UCSD-AML1 (cell line): ENCODE measurements around the gene SIRPA.
"Not testable (repeated sequence)": the region's sequence is repeated elsewhere in the genome, so short reads cannot be mapped to it uniquely, and the experiment has no call there.

Experiments used
- DNase-seq: peaks from one replicate; lab custom pipeline; 2025; ENCODE audit not compliant: unreplicated experiment; lab: John Stamatoyannopoulos, UW

SIRPA gene

DNA sequence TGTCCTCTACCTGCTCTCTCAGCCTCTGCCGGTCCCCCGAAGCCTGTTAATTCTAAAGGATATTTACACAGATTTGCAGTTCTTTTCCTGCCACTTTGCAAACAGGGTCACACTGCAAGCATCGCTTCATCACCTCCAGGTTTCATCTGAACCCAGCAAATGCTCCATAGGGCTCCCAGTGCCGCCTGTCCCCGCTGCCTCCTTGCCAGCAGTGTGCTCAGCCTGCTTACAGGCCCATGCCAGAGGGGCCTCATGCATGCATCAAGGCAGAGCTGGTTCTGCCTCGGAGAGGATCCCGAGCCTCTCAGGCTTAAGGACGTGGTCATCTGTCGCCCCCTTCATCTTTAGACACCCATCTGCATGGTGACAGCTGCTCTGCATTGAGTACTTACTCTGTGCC lies 10.5 kb downstream of the SIRPA start:
- no peak for DNase-seq

DNA sequence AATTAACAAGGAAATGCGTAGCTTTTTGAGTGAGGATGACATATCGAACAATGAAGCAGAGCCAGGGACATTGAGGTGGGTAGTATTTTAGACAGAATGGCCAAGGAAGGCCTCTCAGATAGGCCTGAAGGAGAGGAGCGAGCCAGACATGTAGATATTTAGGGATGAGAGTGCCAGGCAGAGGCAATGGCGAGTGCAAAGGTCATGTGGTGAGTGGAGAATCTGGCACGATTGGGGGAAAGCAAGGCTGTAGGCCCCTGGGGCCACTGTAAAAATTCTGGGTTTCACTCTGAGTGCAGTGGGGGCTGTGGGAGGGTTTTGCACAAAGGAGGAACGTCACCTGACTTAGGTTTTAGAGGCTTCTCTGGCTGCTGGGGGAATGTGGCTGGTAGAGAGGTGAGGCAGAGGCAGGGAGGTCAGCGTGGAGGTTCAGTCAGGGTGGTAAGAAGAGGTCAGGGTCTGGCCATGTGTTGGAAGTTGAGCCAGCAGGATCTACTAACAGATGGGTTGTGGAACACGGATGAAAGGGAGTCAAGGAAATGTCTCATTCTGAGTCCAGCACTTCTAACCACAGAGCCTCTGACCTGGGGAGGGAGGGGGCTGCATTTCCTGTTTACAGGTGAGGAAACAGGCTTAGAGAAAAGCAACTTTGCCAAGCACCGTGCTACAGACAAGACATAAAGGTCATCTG lies 11.3 kb downstream of the SIRPA start:
- no peak for DNase-seq

DNA sequence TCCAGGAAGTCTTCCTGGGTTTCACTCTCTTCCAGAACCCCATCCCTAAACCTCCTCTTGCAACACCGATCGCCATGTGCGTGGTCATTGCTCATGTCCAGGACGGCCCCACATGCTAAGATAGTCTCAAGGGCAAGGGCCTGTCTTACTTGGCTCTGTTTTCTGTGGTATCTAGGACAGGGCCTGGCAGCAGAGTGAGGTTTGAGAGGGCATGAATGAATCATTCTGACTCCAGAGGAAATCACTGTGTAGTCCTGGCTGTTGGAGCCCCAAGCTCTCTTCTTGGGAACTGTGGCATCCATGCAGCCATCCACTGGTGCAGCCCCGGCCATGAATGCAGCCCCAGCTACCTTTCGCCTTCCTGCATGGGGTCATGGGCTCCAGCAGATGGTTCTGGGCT lies 12.4 kb downstream of the SIRPA start:
- no peak for DNase-seq

DNA sequence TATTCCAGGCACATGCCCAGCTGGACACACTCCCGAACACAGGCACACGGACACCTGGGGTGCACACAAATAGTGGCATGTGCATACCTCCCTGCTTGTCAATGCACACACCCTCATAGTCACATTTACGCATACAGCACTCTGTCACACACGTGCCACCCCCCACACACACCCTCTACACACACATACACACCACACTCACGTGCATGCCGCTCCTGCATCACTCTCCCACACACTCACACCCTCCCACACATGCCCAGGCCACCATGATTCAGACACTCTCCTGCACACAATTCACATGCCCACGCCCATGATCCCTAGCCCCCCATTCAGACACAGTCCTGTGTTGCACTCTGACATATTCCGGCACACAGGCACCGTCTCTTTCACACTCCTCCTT lies 13.0 kb downstream of the SIRPA start:
- no peak for DNase-seq

DNA sequence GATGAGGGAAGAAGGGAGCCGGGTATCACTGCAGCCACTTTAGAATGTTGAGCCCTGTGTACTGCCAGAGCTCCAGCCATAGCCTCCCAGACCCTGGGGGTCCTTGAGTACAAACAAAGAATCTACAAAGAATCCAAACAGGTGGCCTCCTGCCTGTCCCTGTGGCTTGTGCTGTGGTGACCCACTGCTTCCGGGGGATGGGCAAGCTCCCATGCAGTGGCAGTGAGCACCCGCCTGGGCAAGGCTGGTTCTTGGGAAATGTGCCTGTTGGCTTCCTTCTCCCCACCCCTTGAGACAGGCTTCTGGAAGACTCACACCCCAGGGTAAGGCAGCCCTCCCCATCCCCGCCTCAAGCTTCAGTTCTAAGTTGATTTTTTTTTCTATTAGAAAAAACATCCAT lies 13.9 kb downstream of the SIRPA start:
- no peak for DNase-seq

DNA sequence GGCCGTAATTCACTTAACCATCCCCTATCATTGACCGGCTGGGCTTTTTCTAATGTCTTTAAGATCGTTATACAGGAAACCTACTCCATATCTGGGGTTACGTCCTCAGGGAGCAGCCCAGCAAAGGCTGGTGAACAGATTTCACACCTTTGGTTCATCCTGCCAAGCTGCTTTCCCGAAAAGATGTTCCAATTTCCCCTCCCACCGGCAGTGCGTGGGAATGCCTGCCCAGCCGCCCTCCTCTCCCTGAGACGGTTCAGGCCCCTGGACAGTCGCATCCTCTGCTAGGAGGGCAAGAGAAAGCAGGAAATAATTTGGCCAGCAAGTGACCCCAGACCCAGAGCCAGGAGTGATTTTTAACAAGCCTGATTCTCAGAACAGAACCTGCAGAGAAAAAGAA lies 16.3 kb downstream of the SIRPA start:
- no peak for DNase-seq

DNA sequence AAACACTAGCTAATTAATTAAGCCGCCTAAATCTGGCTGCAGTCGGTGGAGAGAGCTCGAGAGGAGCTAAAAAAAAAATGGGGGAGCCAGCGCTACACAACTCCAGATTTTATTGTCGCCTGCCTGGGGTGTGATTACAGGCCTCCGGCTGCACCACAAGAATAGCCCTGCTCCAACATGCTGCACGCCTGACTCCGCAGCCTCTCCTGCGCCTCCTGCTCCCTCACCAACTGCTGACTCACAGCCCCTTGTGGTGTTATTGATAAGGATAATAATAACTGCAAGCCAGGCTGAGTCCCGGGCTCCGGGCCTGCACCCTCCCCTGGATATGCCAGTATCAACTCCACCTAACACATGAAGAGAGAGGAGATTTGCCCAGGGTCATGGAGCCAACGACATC lies 16.8 kb downstream of the SIRPA start:
- peak; percentile 27 for DNase-seq

DNA sequence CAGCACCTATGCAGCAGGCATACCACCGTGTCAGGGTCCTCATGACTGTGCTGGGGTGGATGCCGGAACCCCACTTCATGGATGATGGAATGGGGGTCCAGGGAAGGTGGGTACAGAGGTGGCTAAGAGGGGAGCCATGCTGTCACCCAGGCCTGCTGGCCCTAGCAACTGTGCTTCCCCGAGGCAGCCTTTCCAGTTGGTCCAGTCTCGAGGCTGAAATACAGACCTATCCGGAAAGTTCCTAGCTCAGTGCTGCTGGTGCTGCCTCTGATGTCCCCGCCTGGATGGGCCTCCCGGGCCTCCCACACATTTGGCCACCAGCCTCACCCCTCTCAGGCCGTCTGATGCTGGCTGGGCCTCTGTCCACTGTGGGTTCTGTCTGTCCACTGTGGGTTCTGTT lies 17.4 kb downstream of the SIRPA start:
- DNase-seq = no peak

DNA sequence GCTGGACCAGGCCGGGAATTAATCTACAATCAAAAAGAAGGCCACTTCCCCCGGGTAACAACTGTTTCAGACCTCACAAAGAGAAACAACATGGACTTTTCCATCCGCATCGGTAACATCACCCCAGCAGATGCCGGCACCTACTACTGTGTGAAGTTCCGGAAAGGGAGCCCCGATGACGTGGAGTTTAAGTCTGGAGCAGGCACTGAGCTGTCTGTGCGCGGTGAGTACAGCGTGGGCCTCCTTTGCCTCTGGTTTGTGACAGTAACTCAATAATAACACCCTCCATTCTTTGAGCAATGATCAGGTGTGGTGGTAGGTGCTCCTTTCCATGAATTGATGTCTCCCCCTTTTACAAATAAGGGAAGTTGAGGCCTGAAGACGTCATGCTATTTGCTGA lies 20.0 kb downstream of the SIRPA start:
- DNase-seq = not testable (repeated sequence)

DNA sequence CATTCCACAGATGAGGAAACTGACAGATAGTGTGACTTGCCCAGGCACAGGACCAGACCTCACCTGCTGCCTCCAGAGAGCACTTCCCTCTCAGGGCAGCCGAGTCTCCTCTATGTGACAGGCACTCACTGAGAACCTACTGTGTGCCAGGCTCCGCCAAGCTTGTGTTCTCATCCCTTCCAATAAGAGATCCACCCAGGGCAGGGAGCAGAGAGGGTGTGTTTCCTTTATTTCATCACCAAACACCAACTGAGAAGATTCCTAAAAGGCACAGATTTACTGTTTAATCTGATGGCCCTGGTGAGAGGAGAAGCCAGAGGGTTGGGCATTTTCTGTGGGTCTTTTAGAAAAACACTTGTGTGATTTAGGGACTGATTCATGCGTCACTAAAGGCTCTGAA lies 20.5 kb downstream of the SIRPA start:
- DNase-seq = no peak

DNA sequence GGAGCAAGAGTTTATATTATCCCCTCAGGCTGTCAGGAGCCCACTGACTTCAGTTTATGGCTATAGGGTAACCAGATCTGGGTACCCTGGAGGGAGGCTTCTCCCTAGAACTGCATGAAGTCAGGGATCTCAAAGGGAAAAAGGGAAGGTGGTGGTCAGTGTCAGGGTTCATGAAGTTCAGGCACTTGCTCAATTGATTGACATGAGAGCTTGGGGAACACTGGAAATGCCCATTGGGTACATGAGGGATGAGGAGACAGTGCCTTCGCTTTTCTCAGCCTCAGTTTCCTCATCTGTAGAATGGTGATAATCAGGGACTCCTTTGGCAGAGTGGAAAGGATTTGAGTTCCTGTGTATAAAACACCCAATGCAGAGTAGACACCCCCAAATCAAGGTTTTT lies 22.6 kb downstream of the SIRPA start:
- no peak for DNase-seq

DNA sequence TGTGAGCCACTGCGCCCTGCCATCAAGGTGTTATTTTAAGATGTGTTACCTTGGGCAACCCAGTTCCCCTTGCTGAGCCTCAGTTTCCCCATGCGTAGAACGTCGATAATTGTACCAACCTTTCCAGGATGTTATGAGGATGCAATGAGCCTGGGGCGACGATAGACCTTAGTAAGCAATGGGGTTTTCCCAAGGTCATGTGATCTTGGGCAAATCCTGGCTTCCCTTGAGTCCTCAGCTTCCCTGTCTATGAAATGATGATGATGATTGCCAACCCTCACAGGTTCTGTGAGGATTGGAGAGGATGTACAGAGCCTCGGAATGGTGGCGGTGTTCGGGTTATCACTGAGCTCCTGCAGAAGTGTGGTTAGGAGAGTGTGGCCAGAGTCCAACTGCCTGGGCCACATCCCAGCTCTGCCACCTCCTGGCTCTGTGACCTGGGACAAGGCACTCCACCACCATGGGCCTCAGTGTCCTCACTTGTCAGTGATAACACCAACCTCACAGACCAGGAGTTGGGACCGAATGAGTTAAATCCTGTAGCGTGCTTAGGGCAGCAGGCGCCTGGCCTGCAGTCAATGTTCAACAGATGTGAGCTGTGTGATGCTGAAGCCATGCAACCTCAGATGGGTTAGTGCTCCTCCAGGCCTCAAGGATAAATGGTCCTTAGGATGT lies 23.4 kb downstream of the SIRPA start:
- no peak for DNase-seq

DNA sequence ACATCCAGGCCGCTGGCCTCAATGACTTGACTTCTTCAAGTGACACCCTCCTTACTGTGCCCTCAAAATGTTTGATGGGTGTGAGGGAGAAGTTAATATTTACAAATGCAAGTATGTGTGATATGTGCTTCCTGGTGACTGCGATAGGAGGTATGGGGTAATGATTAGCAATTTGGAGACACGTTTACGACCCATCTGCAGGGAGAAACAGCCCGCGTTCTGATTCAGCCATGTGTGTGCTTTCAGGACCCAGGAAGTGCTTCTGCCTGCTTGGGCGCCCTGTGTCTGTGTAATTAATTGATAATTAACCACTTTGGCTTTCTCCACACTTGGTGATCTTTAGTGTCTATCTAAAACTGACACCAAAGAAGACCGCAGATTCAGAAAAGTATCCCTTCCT lies 25.0 kb downstream of the SIRPA start:
- DNase-seq = no peak

DNA sequence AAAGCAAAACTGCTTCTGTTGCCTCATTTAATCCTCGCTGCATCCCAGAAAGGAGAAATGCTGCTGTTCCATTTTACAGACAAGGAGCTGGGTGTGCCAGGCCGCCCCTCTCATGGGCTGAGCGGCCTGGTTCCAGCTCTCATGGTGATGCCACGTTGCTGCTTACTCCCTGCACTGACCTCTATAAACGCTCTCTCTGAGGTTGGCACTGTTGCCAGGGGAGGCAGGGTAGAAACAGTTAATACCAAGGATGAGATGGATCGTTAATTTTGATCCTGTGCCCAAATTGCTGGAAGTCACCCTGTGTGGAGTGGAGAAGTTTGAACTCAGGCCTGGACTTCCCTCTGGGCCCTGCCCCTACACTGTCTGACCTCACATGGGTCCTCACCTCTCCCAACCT lies 25.6 kb downstream of the SIRPA start:
- DNase-seq = no peak

DNA sequence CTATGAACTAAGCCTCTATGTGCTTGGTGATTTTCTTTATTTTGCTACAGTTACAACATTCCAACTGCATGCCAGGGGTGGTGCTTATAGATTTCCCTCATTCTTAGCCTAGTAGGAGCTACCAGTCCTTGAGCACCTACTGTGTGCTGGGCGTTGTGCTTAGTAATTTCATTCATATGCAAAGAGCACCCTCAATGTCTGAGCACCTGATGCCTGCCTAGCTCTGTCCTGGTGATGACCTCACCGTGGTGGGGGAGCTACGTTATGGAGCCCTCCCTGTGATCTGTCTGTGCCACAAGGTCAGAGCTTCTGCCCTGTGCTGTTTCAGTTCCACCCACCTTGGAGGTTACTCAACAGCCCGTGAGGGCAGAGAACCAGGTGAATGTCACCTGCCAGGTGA lies 26.8 kb downstream of the SIRPA start:
- DNase-seq = not testable (repeated sequence)

DNA sequence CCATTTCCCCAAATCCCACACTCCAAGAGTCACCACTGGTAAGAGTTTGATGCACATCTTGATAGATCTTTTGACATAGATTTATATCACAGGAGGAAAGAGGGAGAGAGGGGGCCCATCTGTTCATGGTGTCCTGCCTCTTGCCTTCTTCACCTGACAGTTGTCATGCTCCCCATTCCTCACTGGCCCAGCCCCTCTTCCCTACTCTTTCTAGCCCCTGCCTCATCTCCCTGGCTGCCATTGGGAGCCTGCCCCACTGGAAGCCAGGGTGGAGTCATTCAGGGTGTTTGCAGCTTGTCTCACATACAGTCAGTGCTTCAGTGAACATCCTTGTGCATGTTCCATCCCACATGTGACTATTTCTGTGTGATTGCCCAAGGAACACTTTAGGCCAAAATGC lies 27.6 kb downstream of the SIRPA start:
- no peak for DNase-seq

DNA sequence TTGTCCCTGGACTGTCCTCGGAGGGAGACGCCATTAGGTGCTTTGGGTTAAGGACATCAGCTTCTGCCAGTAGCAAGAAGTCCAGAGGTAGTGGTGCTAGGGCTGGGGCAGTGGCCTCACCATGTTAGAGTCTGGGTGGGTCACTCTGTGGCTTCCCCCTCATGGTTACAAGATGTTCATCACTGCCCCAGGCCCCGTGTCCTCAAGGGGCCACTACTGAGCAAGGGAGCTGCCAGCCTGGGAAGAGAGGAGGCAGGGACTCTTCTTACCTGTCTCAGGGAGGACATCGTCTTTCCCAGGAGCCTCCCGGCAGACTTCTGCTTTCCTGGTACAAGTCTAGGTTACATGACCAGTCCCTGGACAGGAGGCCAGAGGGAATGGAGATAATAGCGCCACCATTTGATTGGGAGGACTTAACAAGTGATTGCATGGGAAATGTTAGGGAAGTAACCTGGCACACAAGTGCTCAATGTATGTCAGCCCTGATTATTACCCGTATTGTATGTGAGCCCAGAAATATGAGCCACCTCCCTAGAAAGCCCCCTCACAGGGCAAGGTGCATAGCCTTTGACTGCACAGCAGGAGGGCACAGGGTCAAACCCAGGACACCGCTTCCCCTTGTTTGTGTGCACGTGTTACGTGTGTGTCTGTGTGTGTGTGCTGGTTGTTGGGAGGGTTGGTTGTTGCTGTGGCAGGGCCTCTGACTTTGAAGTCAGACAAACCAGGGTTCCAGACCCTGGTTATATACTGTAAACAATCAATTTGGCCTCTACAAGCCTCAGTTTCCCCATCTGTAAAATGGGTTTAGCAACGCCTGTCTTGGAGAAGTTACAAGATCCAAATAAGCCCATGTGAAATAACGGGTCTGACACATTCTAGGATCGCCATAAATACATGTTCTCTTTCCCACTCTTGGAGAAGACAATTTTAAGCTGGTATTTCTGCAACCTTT lies 30.0 kb downstream of the SIRPA start:
- DNase-seq = no peak

DNA sequence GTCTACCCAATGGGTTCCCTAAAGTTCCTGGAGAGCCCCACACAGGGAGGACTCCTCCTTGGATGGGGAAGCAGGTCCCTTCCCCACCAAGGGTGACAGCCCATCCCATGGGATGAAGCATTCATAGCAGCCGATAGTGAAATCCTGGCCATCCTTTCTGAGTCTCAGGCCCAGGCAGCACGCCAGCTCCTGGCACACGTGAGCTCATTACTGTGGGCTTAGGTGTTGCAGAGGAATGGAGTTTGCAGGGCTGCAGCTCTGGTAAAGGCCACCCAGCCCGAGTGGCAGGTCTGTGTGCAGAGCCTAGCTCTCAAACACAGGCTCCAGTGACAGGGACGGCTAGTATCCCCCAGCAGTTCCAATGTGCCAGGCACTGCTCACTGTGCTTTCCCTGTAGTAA lies 31.0 kb downstream of the SIRPA start:
- no peak for DNase-seq

DNA sequence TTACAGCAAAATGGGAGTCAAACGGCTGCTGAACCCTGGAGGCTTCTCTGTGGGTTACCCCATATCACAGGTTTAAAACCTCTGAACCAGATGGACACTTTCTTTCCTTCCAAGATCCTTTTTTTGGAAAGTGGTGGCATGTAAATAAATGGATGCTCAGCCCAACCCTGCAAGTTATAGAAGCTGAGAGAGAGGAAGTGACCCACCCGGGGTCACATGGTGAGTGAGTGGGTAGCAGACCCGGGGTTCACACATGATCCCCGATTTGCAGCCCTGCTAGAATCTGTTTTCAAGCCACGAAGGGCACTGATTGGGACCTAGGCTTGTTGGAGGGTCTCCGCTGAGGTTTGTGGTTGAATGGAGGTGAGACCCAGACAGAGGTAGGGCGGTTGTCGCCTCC lies 32.0 kb downstream of the SIRPA start:
- no peak for DNase-seq

DNA sequence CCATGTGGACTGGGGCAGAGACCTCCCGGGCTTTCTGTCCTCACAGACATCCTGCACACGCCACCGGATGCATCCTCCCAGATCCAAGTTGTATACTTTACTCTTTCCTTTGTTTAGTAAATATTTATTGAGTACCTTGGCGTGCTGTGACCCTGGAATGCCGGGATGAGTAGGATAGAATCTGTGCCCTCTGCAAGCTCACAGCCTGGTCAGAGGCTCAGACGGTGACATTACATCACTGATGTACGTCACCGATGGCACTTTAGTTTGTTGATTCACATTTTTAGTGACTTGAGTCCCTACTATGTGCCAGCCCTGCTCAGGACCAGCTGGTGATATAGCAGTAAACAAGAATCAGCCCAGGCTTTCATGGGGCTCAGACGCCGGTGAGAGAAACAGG lies 32.9 kb downstream of the SIRPA start:
- no peak for DNase-seq

DNA sequence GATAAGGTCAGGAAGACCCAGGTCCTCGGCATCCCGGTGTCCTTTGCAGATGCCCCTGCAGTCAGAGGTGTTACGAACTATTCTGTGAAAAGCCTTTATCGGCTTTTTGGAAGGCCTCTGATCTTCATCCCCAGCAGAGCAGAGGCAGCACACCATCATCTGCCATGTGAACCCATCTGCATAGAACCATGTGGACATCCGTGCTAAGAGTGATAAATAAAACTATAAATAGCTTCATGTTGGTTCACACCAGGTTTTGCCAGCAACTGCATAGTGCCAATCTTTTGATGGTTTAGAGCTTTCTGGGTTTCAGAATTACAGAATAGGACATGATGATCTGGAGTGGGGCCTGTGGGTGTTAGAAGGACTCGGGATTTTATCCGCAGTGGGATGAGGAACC lies 33.6 kb downstream of the SIRPA start:
- DNase-seq = no peak

DNA sequence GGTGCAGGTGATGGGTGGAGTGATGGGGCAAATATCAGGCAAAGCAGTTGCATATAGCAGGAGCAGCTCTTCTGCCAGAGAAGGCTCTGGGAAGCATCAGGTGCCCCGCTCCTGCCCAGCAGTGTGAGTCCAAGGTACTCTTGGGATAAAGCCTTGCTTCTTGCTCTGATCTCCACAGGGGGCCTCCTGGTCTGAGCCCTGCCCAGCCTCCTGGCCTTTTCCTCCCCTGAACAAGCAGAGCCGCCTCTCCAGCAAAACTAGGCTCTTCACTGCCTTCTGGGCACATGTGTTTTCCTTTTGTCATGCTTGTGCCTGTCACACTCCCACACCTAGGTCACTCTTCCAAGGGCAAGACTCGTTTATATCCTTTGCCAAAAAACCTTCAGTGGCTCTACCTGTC lies 34.3 kb downstream of the SIRPA start:
- no peak for DNase-seq
